ENCODE results near the gene TOR2A.

DNA sequence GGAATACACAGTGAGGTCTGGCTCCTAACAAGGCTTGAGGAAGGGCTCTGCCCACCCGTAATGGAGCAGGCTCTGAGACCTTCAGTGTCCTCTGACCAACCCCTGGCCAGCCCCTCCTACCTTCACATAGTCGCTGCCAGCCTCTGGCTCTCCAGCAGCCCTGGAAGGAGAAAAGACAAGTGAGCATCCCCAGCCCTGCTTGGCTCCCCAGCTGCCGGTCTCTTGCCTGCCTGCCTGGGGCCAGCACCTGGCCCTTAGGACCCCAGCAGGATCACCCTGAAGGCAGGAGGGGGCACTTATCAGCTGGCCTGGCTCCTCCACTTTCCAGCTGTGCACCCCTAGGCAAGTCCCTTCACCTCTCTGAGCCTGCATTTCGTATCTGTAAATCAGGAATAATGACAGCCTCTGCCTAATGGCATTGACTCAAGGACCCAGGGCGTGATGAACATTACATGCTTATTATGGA lies 26.4 kb upstream of the TOR2A start:
- TF ChIP-seq, protein P1, sequence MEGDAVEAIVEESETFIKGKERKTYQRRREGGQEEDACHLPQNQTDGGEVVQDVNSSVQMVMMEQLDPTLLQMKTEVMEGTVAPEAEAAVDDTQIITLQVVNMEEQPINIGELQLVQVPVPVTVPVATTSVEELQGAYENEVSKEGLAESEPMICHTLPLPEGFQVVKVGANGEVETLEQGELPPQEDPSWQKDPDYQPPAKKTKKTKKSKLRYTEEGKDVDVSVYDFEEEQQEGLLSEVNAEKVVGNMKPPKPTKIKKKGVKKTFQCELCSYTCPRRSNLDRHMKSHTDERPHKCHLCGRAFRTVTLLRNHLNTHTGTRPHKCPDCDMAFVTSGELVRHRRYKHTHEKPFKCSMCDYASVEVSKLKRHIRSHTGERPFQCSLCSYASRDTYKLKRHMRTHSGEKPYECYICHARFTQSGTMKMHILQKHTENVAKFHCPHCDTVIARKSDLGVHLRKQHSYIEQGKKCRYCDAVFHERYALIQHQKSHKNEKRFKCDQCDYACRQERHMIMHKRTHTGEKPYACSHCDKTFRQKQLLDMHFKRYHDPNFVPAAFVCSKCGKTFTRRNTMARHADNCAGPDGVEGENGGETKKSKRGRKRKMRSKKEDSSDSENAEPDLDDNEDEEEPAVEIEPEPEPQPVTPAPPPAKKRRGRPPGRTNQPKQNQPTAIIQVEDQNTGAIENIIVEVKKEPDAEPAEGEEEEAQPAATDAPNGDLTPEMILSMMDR (IDR thresholded peaks at IDR 0.05 in 8 of 11, conservative IDR thresholded peaks at IDR 0.05 in 3 of 11) = no peak
- TF ChIP-seq POLR2AphosphoS5 (IDR thresholded peaks at IDR 0.05) (peak in 1 of 3 donors; percentile 63), POLR2A (IDR thresholded peaks at IDR 0.05) (no peak)

All from spleen (tissue), 7 donors.